GM12892 (cell line): Measurements from ENCODE around the gene P2RY8.

Experiments used
- POLR2A ChIP-seq: IDR thresholded peaks from 2 replicates; pipeline ENCODE4 v1.6.1; 2011; ENCODE audit warnings: low read depth, low read length, control low read depth
- POLR2AphosphoS5 ChIP-seq: IDR thresholded peaks from 2 replicates; pipeline ENCODE4 v1.6.1; 2011; ENCODE audit warnings: low read depth, low read length, control low read depth

DNA sequence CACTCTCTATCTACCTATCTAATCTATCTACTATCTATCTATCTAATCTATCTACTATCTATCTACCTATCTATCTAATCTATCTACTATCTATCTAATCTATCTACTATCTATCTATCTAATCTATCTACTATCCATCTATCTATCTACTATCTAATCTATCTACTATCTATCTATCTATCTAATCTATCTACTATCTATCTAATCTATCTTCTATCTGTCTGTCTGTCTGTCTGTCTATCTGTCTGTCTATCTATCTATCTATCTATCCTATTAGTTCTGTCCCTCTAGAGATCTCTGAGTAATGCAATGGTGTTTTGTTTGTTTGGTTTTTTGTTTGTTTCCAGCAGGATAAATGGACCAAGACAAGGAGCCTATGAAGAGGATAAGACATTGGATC is 74.9 kb downstream of the P2RY8 start:
- TF ChIP-seq POLR2A (no peak), POLR2AphosphoS5 (no peak)
